Muscle layer of colon (tissue), 2 donors: Measurements from ENCODE around the gene GMNN.
"Not testable (repeated sequence)": the region's sequence is repeated elsewhere in the genome, so short reads cannot be mapped to it uniquely, and the experiment has no call there.

Experiments
- H3K27ac ChIP-seq: one replicate; pipeline ENCODE4 v1.7.0; 2013; ENCODE audit warnings: low read depth, mild to moderate bottlenecking, low read length, moderate library complexity
- H3K27me3 ChIP-seq, 2 donors: one replicate each; pipeline ENCODE4 v1.7.0; 2013; ENCODE audit warnings: low read length in 2 of 2, mild to moderate bottlenecking in 2 of 2; ENCODE audit not compliant: insufficient read depth in 2 of 2, control insufficient read depth in 1 of 2
- H3K36me3 ChIP-seq: one replicate; pipeline ENCODE4 v1.7.0; 2013; ENCODE audit warnings: mild to moderate bottlenecking, low read length; ENCODE audit not compliant: insufficient read depth
- H3K4me1 ChIP-seq: one replicate; pipeline ENCODE4 v1.7.0; 2013; ENCODE audit warnings: mild to moderate bottlenecking, low read length; ENCODE audit not compliant: insufficient read depth
- H3K4me3 ChIP-seq, 2 donors: one replicate each; pipeline ENCODE4 v1.7.0; 2013; ENCODE audit warnings: low read length in 2 of 2, low read depth in 1 of 2, mild to moderate bottlenecking in 1 of 2, moderate library complexity in 1 of 2
- H3K9ac ChIP-seq: one replicate; pipeline ENCODE4 v1.7.0; 2013; ENCODE audit warnings: low read length
- H3K9me3 ChIP-seq: one replicate; pipeline ENCODE4 v1.7.0; 2013; ENCODE audit warnings: mild to moderate bottlenecking, low read length
- donor health status: abdominal sarcoma.
- donor health status: Adenocarcinoma of cecum.

The GMNN gene

DNA sequence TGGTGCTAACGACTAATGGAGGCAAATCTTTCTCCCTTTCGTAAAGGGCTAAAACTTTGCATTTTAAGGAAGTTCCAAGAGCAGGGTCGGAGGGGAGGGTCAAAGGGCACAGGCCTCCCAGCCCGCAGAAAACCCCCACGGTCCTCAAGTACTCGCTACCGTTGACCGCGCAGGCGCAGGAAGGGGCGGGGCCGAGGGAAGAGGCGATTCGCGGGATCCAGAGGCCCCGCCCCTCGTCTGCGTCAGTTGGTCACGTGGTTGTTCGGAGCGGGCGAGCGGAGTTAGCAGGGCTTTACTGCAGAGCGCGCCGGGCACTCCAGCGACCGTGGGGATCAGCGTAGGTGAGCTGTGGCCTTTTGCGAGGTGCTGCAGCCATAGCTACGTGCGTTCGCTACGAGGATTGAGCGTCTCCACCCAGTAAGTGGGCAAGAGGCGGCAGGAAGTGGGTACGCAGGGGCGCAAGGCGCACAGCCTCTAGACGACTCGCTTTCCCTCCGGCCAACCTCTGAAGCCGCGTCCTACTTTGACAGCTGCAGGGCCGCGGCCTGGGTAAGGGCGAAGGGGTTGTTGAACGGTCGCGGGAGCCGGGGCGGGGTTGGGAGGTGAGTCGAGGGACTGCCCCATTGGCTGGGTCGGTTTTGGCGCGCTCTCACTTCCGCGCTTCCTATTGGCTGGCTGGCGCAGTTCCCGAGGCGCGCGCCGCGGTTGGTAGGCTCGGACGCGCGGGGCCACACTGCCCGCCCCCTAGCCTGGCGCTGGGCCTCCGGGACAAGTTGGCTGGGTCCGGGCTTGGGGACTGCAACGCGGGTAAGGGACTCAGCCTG, at the start of gene GMNN:
Gene GMNN, plus strand, starts transcription at position 242 of the 824 bp plus-strand sequence. CDS start 2,310 bp downstream, outside the sequence.
- H3K9ac ChIP-seq: peak within 1 kb of the TSS; percentile 37
- no peaks in the 10 kb centered on the region for H3K4me1 ChIP-seq
- peak within 1 kb of the TSS; percentile 95 to 97 for H3K4me3 ChIP-seq
- H3K36me3 ChIP-seq: no peaks in the 10 kb centered on the region
- no peaks in the 10 kb centered on the region for H3K9me3 ChIP-seq
- peak within 1 kb of the TSS; percentile 98 for H3K27ac ChIP-seq
- no peaks in the 10 kb centered on the region for H3K27me3 ChIP-seq

DNA sequence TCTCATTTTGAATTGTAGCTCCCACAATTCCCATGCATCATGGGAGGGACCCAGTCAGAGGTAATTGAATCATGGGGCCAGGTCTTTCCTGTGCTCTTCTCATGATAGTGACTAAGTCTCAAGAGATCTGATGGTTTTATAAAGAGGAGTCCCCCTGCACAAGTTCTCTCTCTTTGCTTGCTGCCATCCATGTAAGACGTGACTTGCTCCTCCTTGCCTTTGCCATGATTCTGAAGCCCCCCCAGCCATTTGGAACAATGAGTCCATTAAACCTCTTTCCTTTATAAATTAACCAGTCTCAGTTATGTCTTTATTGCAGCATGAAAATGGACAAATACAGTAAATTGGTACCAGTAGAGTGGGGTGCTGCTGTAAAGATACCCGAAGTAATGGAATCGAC, 44.1 kb upstream of the GMNN start:
- H3K36me3 ChIP-seq, H3K4me1 ChIP-seq, H3K9me3 ChIP-seq, H3K4me3 ChIP-seq, H3K27me3 ChIP-seq, H3K27ac ChIP-seq, H3K9ac ChIP-seq: not testable (repeated sequence)

DNA sequence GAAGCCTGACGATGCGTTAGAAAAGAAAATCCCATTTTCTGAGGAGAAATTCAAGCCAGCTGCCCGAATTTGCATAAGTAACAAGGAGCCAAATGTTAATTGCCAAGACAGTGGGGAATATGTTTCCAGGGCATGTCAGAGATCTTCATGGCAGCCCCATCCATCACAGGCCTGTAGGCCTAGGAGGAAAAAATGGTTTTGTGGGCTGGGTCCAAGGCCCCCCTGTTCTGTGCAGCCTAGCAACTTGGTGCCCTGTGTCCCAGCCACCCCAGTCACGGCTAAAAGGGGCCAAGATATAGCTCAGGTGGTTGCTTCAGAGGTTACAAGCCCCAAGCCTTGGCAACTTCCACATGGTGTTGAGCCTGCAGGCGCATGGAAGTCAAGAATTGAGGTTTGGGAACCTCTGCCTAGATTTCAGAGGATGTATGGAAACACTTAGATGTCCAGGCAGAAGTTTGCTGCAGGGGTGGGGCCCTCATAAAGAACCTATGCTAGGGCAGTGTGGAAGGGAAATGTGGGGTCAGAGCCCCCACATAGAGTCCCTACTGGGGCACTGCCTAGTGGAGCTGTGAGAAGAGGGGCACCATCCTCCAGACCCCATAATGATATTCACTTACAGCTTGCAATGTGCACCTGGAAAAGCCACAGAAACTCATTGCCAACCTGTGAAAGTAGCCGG, 43.1 kb upstream of the GMNN start:
- not testable (repeated sequence) for H3K4me3 ChIP-seq, H3K27me3 ChIP-seq, H3K36me3 ChIP-seq, H3K9me3 ChIP-seq, H3K9ac ChIP-seq, H3K4me1 ChIP-seq, H3K27ac ChIP-seq

DNA sequence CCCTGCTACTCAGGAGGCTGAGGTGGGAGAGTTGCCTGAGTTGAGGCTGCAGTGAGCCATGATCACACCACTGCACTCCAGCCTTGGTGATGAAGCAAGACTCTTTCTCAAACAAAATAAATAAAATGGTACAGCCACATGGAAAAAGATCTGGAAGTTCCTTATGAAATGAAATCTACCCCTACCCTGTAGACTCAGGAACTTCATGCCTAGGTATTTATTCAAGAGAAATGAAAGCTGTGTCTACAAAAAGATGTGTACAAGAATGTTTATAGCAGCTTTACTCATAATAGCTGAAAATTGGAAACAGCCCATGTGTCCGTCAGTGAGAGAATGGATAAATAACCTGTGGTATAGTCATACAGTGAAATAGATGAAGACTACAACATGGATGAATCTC, 40.6 kb upstream of the GMNN start:
- no peaks in the 10 kb centered on the region for H3K27me3 ChIP-seq
- no peaks in the 10 kb centered on the region for H3K36me3 ChIP-seq
- H3K27ac ChIP-seq: no peak overlapping the region
- no peak overlapping the region for H3K9ac ChIP-seq
- no peaks in the 10 kb centered on the region for H3K9me3 ChIP-seq
- H3K4me1 ChIP-seq: no peaks in the 10 kb centered on the region
- no peak overlapping the region for H3K4me3 ChIP-seq

DNA sequence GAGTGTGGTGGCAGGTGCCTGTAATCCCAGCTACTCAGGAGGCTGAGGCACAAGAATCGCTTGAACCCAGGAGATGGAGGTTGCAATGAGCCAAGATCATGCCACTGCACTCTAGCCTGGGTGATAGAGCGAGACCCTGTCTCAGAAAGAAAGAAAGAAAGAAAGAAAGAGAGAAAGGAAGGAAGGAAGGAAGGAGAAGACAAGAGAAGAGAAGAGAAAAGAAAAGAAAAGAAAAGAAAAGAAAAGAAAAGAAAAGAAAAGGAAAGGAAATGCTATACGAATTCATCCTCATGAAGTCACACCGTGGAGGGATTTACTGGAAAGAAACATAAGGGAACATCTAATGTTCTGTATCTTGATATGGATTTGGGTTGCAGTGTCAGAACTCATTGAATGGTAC, 40.0 kb upstream of the GMNN start:
- H3K9me3 ChIP-seq, H3K4me3 ChIP-seq, H3K27me3 ChIP-seq, H3K36me3 ChIP-seq, H3K27ac ChIP-seq, H3K9ac ChIP-seq, H3K4me1 ChIP-seq: not testable (repeated sequence)

DNA sequence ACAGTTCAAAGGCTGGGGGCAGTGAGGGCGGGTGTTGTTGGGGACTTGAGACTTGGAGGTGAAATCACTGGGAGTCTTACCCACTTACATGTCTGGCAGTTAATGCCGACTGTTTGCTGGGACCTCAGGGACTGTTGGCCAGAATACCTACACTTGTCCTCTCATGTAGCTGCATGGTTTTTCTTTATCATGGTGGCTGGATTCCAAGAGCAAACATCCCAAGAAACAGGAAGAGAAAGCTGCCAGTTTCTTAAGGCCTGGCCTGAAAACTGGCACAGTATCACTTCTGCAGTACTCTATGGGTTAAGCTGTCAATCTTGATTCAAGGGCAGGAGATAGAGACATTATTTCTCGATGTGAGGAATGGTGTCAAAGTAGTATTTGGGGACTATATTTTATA, 36.0 kb upstream of the GMNN start:
- no peak overlapping the region for H3K9ac ChIP-seq
- no peaks in the 10 kb centered on the region for H3K4me1 ChIP-seq
- H3K9me3 ChIP-seq: no peaks in the 10 kb centered on the region

DNA sequence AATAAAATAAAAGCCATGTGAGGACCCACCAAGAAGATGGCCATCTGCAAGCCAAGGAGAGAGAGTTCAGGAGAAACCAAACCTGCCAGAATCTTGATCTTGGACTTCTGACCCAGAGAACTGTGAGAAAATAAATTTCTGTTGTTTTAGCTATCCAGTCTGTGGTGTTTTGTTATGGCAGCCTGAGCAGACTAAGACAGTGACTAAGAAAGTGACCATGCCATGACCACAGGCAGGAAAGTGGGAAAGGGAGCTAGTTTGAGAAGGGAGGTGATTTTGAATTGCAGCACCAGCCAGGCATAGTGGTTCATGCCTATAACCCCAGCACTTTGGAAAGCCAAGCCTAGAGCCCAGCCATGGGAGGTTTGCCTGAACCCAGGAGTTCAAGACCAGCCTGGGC, 33.9 kb upstream of the GMNN start:
- H3K27ac ChIP-seq: no peak overlapping the region
- no peak overlapping the region for H3K4me3 ChIP-seq
- no peaks in the 10 kb centered on the region for H3K4me1 ChIP-seq
- H3K9me3 ChIP-seq: no peaks in the 10 kb centered on the region
- H3K27me3 ChIP-seq: no peaks in the 10 kb centered on the region
- no peaks in the 10 kb centered on the region for H3K36me3 ChIP-seq
- H3K9ac ChIP-seq: no peak overlapping the region

More for the DNA sequence above, 36.0 kb upstream of the GMNN start:
- Histone ChIP-seq H3K36me3 (no peaks in the 10 kb centered on the region), H3K4me3 (no peak overlapping the region), H3K27ac (no peak overlapping the region), H3K27me3 (no peaks in the 10 kb centered on the region)

DNA sequence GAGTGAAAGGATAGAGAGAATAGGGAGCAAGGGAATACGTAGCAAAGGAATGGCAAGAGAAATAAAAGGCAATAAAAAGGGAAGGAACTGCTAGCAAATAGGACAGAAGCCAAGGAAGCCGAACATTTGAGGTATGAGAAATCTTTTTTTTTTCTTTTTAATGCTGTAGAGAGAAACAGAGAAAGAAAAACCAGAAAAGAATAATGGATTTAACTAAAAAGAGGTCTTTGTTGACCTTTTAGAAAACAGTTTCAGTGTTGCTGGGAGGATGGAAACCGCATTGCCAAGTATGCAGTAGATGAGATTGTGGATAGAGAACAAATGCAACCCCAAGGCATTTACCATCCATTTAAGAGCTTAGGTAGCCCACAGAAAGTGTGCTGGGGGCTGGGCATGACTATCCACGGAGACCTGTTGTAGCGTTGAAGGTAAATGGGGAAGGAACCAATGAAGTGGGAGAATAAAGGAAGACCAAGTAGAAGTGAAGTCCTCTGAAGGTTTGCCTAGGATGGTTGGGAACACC, 32.5 kb upstream of the GMNN start:
- Histone ChIP-seq H3K4me1 (no peaks in the 10 kb centered on the region), H3K27ac (no peak overlapping the region), H3K36me3 (no peaks in the 10 kb centered on the region), H3K9me3 (no peaks in the 10 kb centered on the region), H3K4me3 (no peak overlapping the region), H3K27me3 (no peaks in the 10 kb centered on the region), H3K9ac (no peak overlapping the region)

DNA sequence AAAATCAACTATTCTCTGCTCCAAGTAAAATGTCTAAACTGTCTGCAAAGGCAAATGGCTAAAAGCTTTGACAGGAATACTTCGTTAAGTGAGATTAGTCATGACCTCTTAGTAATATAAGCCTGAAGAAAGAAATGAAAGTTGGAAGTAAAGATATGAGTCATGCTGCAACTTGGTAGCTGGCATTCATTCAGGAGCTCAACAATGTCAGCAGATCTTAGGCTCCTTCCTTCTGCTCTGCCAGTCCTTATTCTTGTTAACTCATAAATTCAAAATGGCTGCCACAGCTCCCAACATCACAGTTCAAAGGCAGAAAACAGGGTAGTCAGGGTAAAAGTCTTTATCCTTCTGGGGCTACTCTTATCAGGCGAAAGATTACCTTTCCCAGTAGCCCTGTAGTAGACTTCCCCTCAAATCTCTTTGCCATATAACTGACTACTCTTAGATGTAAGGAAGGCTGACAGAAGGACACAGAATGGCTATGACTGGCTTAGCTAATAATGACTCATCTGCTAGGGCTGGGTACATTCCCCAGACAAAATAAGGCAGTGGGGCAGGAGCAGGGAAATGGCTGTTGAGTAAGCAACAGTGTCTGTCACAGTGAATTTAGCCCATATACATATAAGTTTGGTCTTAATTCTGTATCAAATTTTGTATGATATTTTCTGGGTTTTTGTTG, 31.3 kb upstream of the GMNN start:
- Histone ChIP-seq H3K9me3 (no peaks in the 10 kb centered on the region), H3K4me3 (no peak overlapping the region), H3K9ac (no peak overlapping the region), H3K4me1 (no peaks in the 10 kb centered on the region), H3K27me3 (no peaks in the 10 kb centered on the region), H3K36me3 (no peaks in the 10 kb centered on the region), H3K27ac (no peak overlapping the region)

DNA sequence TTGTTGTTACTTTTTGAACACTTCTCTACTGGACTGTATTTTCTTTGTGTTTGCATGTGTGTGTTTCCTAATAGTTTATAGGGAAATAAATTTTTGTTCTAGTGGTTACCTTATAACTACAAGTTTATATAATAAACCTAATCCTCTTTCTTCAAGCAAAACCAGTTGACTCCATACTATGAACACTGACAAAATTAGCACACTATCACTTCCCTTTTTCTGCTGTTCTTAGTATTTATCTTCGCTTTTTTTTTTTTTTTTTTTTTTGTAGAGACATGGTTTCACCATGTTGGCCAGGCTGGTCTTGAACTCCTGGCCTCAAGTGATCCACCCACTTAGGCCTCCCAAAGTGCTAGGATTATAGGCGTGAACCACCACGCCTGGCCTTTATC, 30.8 kb upstream of the GMNN start:
- H3K36me3 ChIP-seq: no peaks in the 10 kb centered on the region
- no peaks in the 10 kb centered on the region for H3K4me1 ChIP-seq
- no peak overlapping the region for H3K9ac ChIP-seq
- H3K27ac ChIP-seq: no peak overlapping the region
- H3K4me3 ChIP-seq: no peak overlapping the region
- no peaks in the 10 kb centered on the region for H3K27me3 ChIP-seq
- no peaks in the 10 kb centered on the region for H3K9me3 ChIP-seq

DNA sequence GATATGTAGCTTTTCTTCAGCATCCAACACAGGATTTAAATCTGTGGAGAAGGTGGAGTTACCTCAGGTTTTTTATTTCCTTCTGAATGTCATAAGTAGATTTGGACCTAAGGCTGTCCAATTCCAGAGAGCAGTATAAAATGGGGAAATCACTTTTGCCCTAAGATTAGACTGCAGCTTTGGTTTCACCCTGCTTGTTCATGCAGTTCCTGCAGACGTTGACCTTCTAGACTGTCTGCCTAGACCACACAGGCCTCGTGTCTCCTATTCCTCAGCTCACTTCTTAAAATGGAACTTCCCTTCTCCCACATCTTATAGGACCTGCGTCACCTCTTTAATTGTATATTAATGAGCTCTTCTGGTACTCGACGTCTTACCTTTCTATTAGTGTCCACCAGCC, 29.8 kb upstream of the GMNN start:
- Histone ChIP-seq H3K27me3 (no peaks in the 10 kb centered on the region), H3K4me1 (no peaks in the 10 kb centered on the region), H3K36me3 (no peaks in the 10 kb centered on the region), H3K4me3 (no peak overlapping the region), H3K27ac (no peak overlapping the region), H3K9ac (no peak overlapping the region), H3K9me3 (no peaks in the 10 kb centered on the region)
